GM19372 (cell line): Measurements from ENCODE around the gene INSRR.

Source experiments
- ATAC-seq: cut with Tn5 transposase; IDR thresholded peaks from one replicate; pipeline ENCODE4 v1.9.1; 2021; ENCODE audit warnings: mild to moderate bottlenecking, low read depth, moderate library complexity; ENCODE audit not compliant: unreplicated experiment

INSRR gene

DNA sequence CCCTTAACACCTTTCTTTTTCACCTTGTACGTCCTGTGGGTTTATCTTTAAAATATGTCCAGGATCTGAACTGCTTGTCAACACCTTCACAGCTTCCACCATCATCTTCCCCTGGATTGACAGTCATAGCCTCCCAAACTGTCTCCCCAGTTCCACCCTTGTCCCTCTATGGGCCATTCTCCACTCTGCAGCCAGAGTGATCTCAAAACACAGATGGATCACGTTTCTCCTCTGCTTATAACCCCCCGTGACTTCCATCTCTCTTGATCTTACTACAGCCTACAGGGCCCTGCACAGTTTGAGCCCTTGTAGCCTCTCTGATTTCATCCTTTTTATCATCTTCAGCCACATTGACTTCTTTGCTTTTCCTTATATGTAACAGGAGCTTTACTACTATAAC is 4.3 kb downstream of the INSRR start:
- no peak for ATAC-seq

DNA sequence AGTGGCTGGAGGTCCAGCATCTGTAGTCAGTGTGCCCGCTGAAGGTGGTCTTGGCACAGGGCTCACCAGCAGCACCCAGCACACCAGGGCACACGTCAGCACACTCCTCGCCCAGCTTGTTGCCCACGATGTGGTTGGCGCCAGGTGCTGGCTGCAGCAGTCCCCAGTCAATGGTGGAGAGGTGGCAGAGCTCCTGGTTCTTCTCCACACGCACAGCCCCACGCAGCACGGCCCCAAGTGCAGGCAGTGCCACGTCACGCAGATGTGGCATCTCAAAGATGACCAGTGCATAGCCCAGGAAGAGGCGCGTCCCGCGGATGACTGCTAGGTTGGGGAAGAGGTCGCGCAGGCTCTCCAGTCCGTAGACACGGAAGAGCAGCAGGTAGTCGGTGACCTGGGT is 5.2 kb downstream of the INSRR start:
- no peak for ATAC-seq

GRCh38 chr1:156852418-156852874 is 6.5 kb downstream of the INSRR start:
- no peak for ATAC-seq

DNA sequence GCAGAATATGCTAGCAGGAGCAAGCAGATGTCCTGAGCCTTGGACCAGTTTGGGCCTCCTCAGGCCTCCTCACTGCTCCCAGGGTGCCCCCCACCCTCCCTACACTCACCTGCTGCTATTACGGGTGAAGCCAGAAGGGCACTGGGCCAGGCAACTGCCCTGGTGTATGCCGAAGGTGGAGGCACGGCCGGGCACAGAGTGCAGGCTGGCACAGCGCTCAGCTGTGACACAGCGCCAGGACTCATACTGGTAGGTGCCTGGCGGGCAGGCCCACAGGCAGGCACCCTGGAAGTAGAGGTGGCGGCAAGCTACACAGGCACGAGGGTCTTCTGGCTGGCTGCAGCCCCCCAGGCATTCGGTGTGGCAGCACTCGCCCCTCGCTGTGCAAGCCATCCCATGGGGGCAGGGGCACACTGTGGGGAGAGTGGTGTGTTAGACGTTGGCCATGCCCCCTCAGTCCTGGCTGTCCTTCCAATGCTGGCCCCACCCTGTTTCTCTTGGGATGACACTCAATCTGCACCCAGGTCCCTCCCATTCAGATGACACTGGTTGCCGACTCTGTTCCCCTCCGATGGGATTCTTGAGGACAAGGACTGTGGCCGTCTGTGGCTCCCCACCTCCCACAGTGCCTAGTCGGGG is 7.0 kb downstream of the INSRR start:
- no peak for ATAC-seq

GRCh38 chr1:156849151-156849496 is 9.8 kb downstream of the INSRR start:
- ATAC-seq: no peak

DNA sequence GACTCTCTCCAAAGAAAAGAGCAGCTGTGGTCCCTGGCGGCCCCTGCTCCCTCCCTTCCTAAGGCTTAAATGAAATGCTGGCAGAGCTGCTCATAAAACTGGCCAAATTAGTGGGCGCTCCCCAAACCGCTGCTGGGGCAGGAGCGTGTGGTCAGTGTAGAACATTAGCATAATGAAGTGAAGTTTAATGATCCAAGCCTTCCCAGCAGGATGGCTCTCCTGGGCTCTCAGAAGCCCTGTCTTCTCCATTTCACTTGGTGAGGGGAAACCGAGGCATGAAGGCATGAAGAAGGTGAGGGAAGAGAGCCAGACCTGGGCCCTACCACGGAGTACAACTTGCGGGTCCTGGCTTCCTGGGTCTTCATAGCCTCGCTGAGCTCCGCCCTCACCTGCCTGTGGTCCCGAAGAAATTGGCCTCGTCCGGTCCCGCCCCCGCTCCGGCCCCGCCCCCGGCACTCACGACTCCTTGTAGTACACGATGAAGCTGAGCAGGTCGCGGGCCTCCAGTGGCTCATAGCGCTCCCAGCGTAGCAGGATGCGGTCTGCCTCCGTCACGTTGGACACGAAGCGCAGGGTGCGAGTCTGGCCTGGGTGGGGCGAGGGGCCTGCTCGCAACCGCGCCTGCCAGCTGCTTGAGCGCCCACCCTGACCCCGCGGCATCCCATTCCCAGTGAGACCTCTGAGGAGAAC is 10.3 kb downstream of the INSRR start:
- no peak for ATAC-seq

GRCh38 chr1:156847591-156848460 is 11.1 kb downstream of the INSRR start:
- ATAC-seq: no peak

GRCh38 chr1:156846643-156847042 is 12.3 kb downstream of the INSRR start:
- no peak for ATAC-seq

GRCh38 chr1:156845953-156846545 is 12.9 kb downstream of the INSRR start:
- ATAC-seq: no peak

DNA sequence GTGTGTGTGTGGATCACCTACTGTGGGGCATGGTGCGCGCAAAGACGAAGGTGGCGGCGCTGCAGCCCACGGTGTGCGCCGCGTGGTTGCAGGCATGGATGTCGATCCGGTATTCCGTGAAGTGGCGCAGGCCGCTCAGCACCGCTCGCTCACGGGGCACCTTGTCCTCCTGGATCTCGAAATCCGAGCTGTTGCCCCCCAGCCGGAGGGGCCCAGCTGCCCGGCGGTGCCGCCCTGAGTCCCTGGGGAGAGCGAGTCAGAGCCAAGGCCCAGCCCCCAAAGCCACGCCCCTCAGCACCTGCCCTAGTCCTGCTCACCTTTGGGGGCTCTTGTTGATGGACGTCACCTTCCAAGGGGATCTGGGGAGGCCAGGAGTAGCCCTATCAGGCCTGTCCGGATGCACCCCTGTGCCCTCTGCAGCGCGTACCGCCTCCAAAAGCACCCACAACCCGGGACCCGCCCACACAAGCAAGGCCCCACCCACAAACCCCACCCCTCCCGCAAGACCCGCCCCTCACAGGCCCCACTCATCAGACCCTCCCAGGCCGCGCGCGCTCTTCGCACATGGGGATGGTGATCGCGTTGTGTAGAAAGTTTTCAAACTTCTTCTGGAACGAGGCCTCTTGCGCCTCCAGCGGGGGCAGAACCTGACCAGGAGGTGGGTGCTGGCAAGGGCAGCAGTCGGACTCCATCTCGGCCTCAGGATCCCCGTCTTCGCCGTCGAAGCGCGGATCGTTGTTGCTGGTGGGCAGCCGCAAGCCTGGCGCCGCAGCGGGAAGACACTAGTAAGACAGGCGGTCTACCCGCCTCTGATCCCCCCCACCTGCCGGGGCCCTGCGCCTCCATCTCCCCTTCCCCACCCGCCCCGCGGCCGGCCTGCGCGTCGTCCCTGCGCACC is 13.6 kb downstream of the INSRR start:
- no peak for ATAC-seq

GRCh38 chr1:156844638-156845037 is 14.3 kb downstream of the INSRR start:
- ATAC-seq: no peak

DNA sequence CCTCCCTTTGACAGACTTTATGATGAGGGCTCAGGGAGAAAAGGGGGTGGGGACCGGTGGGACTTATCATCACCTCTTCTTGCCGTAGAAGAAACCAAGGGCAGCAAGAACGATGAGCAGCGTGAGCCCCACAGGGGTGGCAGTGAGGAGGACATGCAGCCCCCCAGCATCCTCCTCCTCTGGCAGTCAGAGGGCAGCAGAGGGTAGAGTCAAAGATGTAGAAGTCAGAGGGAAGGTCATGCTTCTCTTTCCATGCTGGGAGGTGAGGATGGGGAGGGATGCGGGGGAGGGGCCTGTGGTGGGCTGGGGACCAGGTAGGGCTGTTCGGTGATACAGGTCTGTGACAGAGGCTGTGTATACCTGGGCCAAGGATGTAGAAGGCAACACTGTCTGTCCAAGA is 14.8 kb downstream of the INSRR start:
- ATAC-seq: no peak

GRCh38 chr1:156842618-156843300 is 16.2 kb downstream of the INSRR start:
- no peak for ATAC-seq

DNA sequence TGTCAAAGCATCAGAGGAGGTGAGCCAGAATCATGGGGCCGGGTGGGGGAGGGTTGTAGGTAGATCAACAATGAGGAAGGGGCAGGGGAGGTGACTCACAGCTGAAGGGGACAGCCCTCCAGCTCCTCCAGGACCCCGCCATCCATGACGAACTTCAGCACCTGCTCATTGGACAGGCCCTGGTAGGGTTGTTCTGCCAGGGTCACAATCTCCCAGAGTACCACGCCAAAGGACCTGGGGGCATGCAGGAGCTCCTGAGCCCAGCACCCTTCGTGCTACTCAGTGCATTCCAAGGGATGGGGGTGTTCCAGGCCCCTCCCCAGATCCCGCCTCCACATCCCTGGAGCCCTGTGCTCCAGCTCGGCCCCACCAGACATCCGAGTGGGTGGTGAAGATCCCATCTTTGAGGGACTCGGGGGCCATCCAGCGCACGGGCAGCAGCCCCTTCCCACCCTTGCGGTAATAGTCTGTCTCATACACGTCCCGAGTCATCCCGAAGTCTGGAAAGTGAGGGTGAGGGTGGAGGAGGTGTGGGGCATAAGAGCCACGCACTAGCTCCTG is 17.5 kb downstream of the INSRR start:
- ATAC-seq: no peak

DNA sequence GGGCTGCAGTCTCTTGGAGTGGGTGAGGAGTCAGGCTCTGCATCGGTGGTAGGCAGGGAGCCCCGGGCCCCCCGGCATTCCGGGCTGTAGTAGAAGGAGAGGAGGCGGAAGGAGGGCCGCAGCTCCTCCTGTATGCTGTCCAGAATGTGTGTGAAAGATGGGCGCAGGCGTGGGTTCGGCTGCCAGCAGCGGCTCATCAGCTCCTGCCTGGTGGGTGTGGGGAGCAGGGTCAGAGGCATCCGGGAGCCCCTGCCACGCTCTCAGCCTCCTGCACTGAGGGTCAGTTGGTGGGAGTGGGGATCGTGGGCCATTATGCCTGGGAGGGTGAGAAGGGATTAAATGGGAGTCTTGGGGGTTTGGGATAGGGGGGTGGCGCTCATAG is 18.0 kb downstream of the INSRR start:
- ATAC-seq: no peak

- no peak for ATAC-seq
Measured at GRCh38 chr1:156840186-156840897, 18.6 kb downstream of the INSRR start.

- ATAC-seq: no peak
Measured at GRCh38 chr1:156839426-156840109, 19.3 kb downstream of the INSRR start.

GRCh38 chr1:156838972-156839371 is 19.9 kb downstream of the INSRR start:
- no peak for ATAC-seq
